ENCODE measurements around the gene MAP4K3.

DNA sequence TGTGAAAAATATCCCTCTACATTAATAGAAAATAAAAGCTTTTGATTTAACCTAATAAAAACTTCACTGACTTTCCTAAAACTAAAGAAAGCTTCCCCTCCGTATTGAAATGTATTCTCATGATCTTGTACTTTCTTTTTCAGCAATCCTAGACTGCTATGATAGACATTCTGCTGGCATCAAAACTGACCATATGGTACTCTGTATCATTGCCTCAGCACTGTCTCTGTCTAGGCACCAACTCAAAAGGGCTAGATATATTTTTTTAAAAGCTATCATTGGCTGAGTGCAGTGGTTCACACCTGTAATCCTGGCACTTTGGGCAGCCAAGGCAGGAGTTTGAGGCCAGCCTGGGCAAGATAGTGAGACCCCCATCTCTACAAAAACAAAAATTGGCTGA is 226.2 kb downstream of the MAP4K3 start:
- TF ChIP-seq, protein P1, sequence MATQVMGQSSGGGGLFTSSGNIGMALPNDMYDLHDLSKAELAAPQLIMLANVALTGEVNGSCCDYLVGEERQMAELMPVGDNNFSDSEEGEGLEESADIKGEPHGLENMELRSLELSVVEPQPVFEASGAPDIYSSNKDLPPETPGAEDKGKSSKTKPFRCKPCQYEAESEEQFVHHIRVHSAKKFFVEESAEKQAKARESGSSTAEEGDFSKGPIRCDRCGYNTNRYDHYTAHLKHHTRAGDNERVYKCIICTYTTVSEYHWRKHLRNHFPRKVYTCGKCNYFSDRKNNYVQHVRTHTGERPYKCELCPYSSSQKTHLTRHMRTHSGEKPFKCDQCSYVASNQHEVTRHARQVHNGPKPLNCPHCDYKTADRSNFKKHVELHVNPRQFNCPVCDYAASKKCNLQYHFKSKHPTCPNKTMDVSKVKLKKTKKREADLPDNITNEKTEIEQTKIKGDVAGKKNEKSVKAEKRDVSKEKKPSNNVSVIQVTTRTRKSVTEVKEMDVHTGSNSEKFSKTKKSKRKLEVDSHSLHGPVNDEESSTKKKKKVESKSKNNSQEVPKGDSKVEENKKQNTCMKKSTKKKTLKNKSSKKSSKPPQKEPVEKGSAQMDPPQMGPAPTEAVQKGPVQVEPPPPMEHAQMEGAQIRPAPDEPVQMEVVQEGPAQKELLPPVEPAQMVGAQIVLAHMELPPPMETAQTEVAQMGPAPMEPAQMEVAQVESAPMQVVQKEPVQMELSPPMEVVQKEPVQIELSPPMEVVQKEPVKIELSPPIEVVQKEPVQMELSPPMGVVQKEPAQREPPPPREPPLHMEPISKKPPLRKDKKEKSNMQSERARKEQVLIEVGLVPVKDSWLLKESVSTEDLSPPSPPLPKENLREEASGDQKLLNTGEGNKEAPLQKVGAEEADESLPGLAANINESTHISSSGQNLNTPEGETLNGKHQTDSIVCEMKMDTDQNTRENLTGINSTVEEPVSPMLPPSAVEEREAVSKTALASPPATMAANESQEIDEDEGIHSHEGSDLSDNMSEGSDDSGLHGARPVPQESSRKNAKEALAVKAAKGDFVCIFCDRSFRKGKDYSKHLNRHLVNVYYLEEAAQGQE (IDR thresholded peaks at IDR 0.05; ENCODE audit: insufficient read depth in 1 of 2, low read depth in 2 of 2, low read length in 1 of 2) = no peak
- TF ChIP-seq, protein P2, sequence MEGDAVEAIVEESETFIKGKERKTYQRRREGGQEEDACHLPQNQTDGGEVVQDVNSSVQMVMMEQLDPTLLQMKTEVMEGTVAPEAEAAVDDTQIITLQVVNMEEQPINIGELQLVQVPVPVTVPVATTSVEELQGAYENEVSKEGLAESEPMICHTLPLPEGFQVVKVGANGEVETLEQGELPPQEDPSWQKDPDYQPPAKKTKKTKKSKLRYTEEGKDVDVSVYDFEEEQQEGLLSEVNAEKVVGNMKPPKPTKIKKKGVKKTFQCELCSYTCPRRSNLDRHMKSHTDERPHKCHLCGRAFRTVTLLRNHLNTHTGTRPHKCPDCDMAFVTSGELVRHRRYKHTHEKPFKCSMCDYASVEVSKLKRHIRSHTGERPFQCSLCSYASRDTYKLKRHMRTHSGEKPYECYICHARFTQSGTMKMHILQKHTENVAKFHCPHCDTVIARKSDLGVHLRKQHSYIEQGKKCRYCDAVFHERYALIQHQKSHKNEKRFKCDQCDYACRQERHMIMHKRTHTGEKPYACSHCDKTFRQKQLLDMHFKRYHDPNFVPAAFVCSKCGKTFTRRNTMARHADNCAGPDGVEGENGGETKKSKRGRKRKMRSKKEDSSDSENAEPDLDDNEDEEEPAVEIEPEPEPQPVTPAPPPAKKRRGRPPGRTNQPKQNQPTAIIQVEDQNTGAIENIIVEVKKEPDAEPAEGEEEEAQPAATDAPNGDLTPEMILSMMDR (IDR thresholded peaks at IDR 0.05) = no peak

All from Panc1 (cell line).